OCI-LY3 (cell line): ENCODE results near the gene RABL6.

Source experiments
- H2AFZ ChIP-seq: fragments of 200-600, 300-600 bp; shearing (Covaris generic); 2 replicates; pipeline ENCODE4 v1.6.0; 2014; ENCODE audit warnings: antibody characterized with exemption, low read depth, low read length
- H3K27ac ChIP-seq: fragments of 200-600, 300-600 bp; sonication (generic); 2 replicates; pipeline ENCODE4 v1.5.1; 2014; ENCODE audit warnings: mild to moderate bottlenecking, low read length, moderate library complexity, mixed read lengths
- H3K27me3 ChIP-seq: fragments of 200-600, 300-600 bp; sonication (generic); 2 replicates; pipeline ENCODE4 v1.6.1; 2014; ENCODE audit warnings: low read depth, low read length, mixed read lengths
- H3K36me3 ChIP-seq: fragments of 200-600, 300-600 bp; sonication (generic); replicated peaks from 2 replicates; pipeline ENCODE3; 2014; ENCODE audit warnings: low read depth, low read length, mixed read lengths
- H3K4me1 ChIP-seq: fragments of 300-600, 200-600 bp; sonication (generic); 2 replicates; pipeline ENCODE4 v1.6.1; 2014; ENCODE audit warnings: low read length, mixed read lengths
- H3K4me2 ChIP-seq: fragments of 200-600, 300-600 bp; sonication (generic); 2 replicates; pipeline ENCODE4 v1.6.1; 2014; ENCODE audit warnings: low read length, mixed read lengths
- H3K4me3 ChIP-seq: fragments of 300-600, 200-600 bp; sonication (generic); 2 replicates; pipeline ENCODE4 v1.5.1; 2014; ENCODE audit warnings: antibody characterized with exemption, mild to moderate bottlenecking, low read length, moderate library complexity
- H3K79me2 ChIP-seq: fragments of 300-600, 200-600 bp; shearing (Covaris generic); 2 replicates; pipeline ENCODE4 v1.6.1; 2014; ENCODE audit warnings: mild to moderate bottlenecking, low read length, mixed read lengths
- H3K9ac ChIP-seq: fragments of 300-600, 200-600 bp; shearing (Covaris generic); 2 replicates; pipeline ENCODE4 v1.6.0; 2014; ENCODE audit warnings: mild to moderate bottlenecking, low read length, moderate library complexity
- H3K9me3 ChIP-seq: fragments of 200-600, 300-600 bp; shearing (Covaris generic); 2 replicates; pipeline ENCODE4 v1.6.1; 2014; ENCODE audit warnings: low read length, mixed read lengths; ENCODE audit not compliant: insufficient read depth
- H4K20me1 ChIP-seq: fragments of 200-600, 300-600 bp; sonication (generic); 2 replicates; pipeline ENCODE4 v1.6.1; 2016; ENCODE audit warnings: low read length, mixed read lengths; ENCODE audit not compliant: insufficient read depth
- CTCF ChIP-seq: fragments of 200-600, 300-600 bp; sonication (generic); IDR thresholded peaks from 2 replicates; pipeline ENCODE4 v1.5.1; 2014; ENCODE audit warnings: antibody characterized with exemption, low read length, low read depth
- EZH2phosphoT487 ChIP-seq: fragments of 200-600 bp; shearing (Covaris generic); IDR thresholded peaks from 2 replicates; pipeline ENCODE4 v1.6.1; 2018; ENCODE audit warnings: antibody characterized with exemption, mixed run types, low read depth

The RABL6 gene, protein sequence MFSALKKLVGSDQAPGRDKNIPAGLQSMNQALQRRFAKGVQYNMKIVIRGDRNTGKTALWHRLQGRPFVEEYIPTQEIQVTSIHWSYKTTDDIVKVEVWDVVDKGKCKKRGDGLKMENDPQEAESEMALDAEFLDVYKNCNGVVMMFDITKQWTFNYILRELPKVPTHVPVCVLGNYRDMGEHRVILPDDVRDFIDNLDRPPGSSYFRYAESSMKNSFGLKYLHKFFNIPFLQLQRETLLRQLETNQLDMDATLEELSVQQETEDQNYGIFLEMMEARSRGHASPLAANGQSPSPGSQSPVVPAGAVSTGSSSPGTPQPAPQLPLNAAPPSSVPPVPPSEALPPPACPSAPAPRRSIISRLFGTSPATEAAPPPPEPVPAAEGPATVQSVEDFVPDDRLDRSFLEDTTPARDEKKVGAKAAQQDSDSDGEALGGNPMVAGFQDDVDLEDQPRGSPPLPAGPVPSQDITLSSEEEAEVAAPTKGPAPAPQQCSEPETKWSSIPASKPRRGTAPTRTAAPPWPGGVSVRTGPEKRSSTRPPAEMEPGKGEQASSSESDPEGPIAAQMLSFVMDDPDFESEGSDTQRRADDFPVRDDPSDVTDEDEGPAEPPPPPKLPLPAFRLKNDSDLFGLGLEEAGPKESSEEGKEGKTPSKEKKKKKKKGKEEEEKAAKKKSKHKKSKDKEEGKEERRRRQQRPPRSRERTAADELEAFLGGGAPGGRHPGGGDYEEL

DNA sequence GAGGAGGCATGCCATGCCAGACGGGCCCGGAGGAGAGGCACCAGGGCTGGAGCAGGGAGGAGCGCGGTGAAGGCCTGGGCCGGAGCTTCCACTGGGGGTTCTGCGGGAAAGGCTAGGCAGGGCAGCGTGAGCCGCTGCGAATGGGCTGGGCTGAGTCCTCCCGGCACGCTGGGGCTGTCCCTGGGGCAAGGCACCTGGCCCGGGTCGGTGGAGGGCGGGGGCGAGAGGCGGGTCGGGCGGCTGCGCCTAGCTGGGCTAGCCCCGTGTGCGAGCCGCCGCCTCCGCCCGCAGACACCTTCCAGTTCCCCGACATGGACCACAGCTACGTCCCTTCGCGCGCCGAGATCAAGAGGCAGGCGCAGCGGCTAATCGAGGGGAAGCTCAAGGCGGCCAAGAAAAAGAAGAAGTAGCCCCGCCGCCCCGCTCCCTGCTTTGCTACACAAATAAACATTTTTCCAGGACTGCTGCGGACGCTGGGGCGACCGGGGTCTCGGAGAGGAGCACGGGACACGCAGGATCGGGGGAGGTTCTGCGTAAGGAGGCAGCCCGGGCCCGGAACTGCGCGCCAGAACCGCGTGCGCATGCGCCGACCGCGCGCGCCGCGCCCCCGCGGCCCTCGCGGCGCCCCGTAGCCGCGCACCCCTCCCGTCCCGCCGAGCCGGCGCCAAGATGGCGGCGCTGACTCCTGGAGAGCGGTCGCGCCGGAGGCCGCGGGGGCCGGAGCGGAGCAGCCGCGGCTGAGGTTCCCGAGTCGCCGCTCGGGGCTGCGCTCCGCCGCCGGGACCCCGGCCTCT lies at the start of gene RABL6:
RABL6 (plus strand) TSS at position 668 of the 794 bp plus-strand sequence. CDS start 249 bp downstream, outside the sequence.
- Histone ChIP-seq H3K27ac (peak within 1 kb of the TSS; percentile 80), H4K20me1 (peaks cover 20% of the 10 kb centered on the region), H3K36me3 (peaks cover 28% of the 10 kb centered on the region), H3K9me3 (no peaks in the 10 kb centered on the region), H3K4me3 (peak within 1 kb of the TSS; percentile 86), H3K9ac (peak within 1 kb of the TSS; percentile 87), H3K4me2 (peak within 1 kb of the TSS; percentile 98), H3K79me2 (peaks cover 57% of the 10 kb centered on the region), H3K4me1 (peaks cover 18% of the 10 kb centered on the region), H2AFZ (peak within 1 kb of the TSS; percentile 22; the same call in 1 of the 2 replicates), H3K27me3 (peaks cover under 1% of the 10 kb centered on the region; the same call in 1 of the 2 replicates)
- no peak for TF ChIP-seq CTCF
- no peak for TF ChIP-seq EZH2phosphoT487

GRCh38 chr9:136759001-136759400 lies 48.7 kb upstream of the RABL6 start:
- no peak overlapping the region for H3K4me3 ChIP-seq
- H3K36me3 ChIP-seq, result no peaks in the 10 kb centered on the region
- 0 out of 2 replicates have a peak, but pooled peaks cover 3% of the 10 kb centered on the region for H3K27me3 ChIP-seq
- no peaks in the 10 kb centered on the region for H4K20me1 ChIP-seq
- H3K9me3 ChIP-seq, result no peaks in the 10 kb centered on the region
- H3K4me2 ChIP-seq, result no peak overlapping the region
- H3K79me2 ChIP-seq, result no peaks in the 10 kb centered on the region
- H3K27ac ChIP-seq, result no peak overlapping the region
- TF ChIP-seq EZH2phosphoT487, result no peak
- TF ChIP-seq CTCF, result no peak
- no peak overlapping the region for H2AFZ ChIP-seq
- no peaks in the 10 kb centered on the region for H3K4me1 ChIP-seq
- H3K9ac ChIP-seq, result no peak overlapping the region

- Histone ChIP-seq H3K27me3 (0 out of 2 replicates have a peak, but pooled peaks cover 3% of the 10 kb centered on the region), H3K27ac (no peak overlapping the region)
Measured at GRCh38 chr9:136759436-136760325, 48.1 kb upstream of the RABL6 start.

More at GRCh38 chr9:136759436-136760325, 48.1 kb upstream of the RABL6 start:
- Histone ChIP-seq H4K20me1 (no peaks in the 10 kb centered on the region), H3K9me3 (no peaks in the 10 kb centered on the region), H3K4me2 (no peak overlapping the region), H3K4me3 (no peak overlapping the region), H2AFZ (no peak overlapping the region), H3K36me3 (no peaks in the 10 kb centered on the region), H3K4me1 (no peaks in the 10 kb centered on the region), H3K79me2 (no peaks in the 10 kb centered on the region), H3K9ac (no peak overlapping the region)
- no peak for TF ChIP-seq EZH2phosphoT487
- no peak for TF ChIP-seq CTCF
